Body of pancreas (tissue), 4 donors: ENCODE measurements around the gene IL4R.

Experiments
- POLR2A ChIP-seq, 3 donors: fragments of 450-650 bp; IDR thresholded peaks; one replicate each; pipeline ENCODE4 v1.6.1; 2016; ENCODE audit warnings: antibody characterized with exemption in 3 of 3, mild to moderate bottlenecking in 2 of 3
- TF ChIP-seq, protein P1 (sequence below), 7 experiments: fragments of 450-650 bp in 4 of 7; fragments of 200-600 bp in 3 of 7; sonication (generic) in 3 of 7; IDR thresholded peaks; one replicate each; pipeline ENCODE4 v1.5.1; 2016 to 2019; ENCODE audit warnings: antibody characterized with exemption in 7 of 7

DNA sequence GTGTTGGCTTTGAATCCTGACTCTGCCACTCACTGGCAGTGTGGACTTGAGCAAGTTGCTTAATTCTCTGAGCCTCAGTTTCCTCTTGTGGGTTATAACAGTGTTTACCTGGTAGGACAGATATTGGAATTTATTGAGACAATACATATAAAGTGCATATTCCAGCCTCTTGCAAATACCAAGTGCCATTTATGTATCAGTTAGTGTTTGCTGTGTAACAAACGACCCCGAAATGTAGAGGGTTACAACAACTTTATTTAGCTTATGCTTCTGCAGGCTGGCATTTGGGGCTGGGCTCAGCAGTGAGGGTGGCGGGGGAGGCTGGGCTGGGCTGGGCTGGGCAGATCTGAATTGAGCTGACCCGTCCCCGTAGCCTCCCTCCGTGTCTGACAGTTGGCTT lies 45.8 kb downstream of the IL4R start:
- TF ChIP-seq, protein P1, sequence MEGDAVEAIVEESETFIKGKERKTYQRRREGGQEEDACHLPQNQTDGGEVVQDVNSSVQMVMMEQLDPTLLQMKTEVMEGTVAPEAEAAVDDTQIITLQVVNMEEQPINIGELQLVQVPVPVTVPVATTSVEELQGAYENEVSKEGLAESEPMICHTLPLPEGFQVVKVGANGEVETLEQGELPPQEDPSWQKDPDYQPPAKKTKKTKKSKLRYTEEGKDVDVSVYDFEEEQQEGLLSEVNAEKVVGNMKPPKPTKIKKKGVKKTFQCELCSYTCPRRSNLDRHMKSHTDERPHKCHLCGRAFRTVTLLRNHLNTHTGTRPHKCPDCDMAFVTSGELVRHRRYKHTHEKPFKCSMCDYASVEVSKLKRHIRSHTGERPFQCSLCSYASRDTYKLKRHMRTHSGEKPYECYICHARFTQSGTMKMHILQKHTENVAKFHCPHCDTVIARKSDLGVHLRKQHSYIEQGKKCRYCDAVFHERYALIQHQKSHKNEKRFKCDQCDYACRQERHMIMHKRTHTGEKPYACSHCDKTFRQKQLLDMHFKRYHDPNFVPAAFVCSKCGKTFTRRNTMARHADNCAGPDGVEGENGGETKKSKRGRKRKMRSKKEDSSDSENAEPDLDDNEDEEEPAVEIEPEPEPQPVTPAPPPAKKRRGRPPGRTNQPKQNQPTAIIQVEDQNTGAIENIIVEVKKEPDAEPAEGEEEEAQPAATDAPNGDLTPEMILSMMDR (IDR thresholded peaks at IDR 0.05), result no peak
- no peak for TF ChIP-seq POLR2A (IDR thresholded peaks at IDR 0.05)
